ENCODE measurements around the gene CPN1. TPM values are rescaled to one million over a fixed set of nuclear protein-coding genes. Genes with fewer than 3 reads are reported as not detected.

The CPN1 gene
- total and polyA plus RNA-seq, 10 of the 15 experiments (the other 5 are each of a cell fraction or from before 2014, with no cell fraction given): 0.03 to 0.10 TPM; not detected in 8

DNA sequence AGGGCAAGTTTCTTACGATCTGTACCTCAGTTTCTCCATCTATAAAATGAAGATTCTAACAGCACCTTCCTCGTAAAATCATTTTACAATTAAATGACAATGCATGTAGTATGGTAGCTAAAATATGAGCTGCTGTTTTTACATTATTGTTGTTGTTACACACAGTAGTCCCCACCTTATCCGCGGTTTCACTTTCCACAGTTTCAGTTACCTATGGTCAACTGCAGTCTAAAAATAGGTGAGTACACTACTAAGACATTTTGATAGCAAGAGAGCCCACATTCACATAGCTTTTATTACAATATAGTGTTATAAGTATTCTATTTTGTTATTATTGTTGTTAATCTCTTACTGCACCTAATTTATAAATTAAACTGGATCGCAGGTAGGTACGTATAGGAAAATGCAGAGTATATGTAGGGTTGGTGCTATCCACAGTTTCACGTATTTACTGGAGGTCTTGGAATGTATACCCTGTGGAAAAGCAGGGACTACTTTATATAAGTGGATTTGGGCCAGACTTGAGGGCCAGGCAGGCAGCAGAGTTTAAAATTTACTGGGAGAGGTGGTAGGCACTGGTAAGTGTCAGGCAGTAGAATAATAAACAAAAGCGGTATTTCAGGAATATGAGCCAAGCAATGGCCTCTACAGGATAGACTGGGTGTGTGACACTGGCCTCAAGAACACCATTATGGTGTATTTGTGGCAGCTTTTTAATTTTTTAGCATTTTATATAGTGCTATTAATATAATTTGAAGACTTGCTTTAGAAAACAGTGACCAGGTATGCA lies 82.2 kb downstream of the CPN1 start:
- Histone ChIP-seq H4K20me1 (ENCODE audit: control insufficient read depth, insufficient read depth) (peaks cover 4% of the 10 kb centered on the region; the same call in 1 of the 2 replicates), H3K4me1 (ENCODE audit: control insufficient read depth, insufficient read depth, low read length) (peaks cover 31% of the 10 kb centered on the region), H3K4me2 (ENCODE audit: control insufficient read depth, insufficient read depth) (peak overlapping the region; percentile 28; the same call in 1 of the 2 replicates), H3K79me2 (ENCODE audit: control insufficient read depth, insufficient read depth, low read length) (peaks cover 96% of the 10 kb centered on the region), H3K36me3 (ENCODE audit: control insufficient read depth in 2 of 2, insufficient read depth in 2 of 2, low read length in 1 of 2) (peaks cover 0 to 20% of the 10 kb centered on the region in 2 experiments; a peak in 1 of 4 replicates), H3K4me3 (no peak overlapping the region), H3K9ac (ENCODE audit: control insufficient read depth, insufficient read depth, low read length) (no peak overlapping the region), H3K27ac (ENCODE audit: control insufficient read depth, insufficient read depth) (no peak overlapping the region), H3K27me3 (replicated peaks in 1 of 2; ENCODE audit: control insufficient read depth in 2 of 2, insufficient read depth in 2 of 2, low read length in 1 of 2) (no peaks in the 10 kb centered on the region), H2AFZ (ENCODE audit: control insufficient read depth, low read depth, low read length) (no peak overlapping the region), H3K9me3 (replicated peaks; ENCODE audit: control insufficient read depth, insufficient read depth, low read length) (no peaks in the 10 kb centered on the region; the same call in 1 of the 3 replicates)
- intact Hi-C loops (cut with micrococcal nuclease; ENCODE audit: unreplicated experiment) (no loop called here), in situ Hi-C loops (cut with MboI) (no loop called here)
- ChIA-PET CTCF (interaction anchor here (0.8 to 11.3 kb wide), 5 partner anchors 8 to 246 kb away, joined by 3 to 116 read pairs (median 4); partner anchors contain the start of gene DNMBP), RAD21 (ENCODE audit: unreplicated experiment) (interaction anchor here (0.7 to 1.6 kb wide), 2 partner anchors 17 to 46 kb away, joined by 3 read pairs; no protein-coding TSS in a partner anchor), SMC1A (ENCODE audit: uncharacterized antibody, unreplicated experiment) (interaction anchor here (0.8 to 26.2 kb wide), 6 partner anchors 9 to 47 kb away, joined by 3 to 531 read pairs (median 4); no protein-coding TSS in a partner anchor), POLR2A (interaction anchor here (0.6 to 7.3 kb wide), 6 partner anchors 7 to 23 kb away, joined by 3 to 88 read pairs (median 4); partner anchors contain the start of gene DNMBP)
- 99% methylated on average over 8 of the region's 8 CpGs for WGBS (ENCODE audit: insufficient coverage, insufficient replicate concordance, low lambda C conversion rate, missing lambda C conversion rate)
- TF ChIP-seq HDAC6 (IDR thresholded peaks at IDR 0.05; ENCODE audit: unreplicated experiment) (no peak), KDM1A (IDR thresholded peaks at IDR 0.05; ENCODE audit: borderline replicate concordance) (no peak), ZZZ3 (IDR thresholded peaks at IDR 0.05; ENCODE audit: control insufficient read depth, insufficient read length, low read depth) (no peak), EP300 (IDR thresholded peaks at IDR 0.05; ENCODE audit: borderline replicate concordance in 1 of 2, control insufficient read depth in 1 of 2, low read depth in 2 of 2, low read length in 2 of 2) (no peak), RUNX3 (IDR thresholded peaks at IDR 0.05; ENCODE audit: low read length) (peak; percentile 19; the same call in 1 of the 2 replicates), KAT2A (conservative IDR thresholded peaks at IDR 0.05; ENCODE audit: control insufficient read depth, low read depth, low read length) (no peak), TCF7 (IDR thresholded peaks at IDR 0.05; ENCODE audit: borderline replicate concordance) (no peak)
- TF ChIP-seq, protein P1, sequence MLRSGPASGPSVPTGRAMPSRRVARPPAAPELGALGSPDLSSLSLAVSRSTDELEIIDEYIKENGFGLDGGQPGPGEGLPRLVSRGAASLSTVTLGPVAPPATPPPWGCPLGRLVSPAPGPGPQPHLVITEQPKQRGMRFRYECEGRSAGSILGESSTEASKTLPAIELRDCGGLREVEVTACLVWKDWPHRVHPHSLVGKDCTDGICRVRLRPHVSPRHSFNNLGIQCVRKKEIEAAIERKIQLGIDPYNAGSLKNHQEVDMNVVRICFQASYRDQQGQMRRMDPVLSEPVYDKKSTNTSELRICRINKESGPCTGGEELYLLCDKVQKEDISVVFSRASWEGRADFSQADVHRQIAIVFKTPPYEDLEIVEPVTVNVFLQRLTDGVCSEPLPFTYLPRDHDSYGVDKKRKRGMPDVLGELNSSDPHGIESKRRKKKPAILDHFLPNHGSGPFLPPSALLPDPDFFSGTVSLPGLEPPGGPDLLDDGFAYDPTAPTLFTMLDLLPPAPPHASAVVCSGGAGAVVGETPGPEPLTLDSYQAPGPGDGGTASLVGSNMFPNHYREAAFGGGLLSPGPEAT (IDR thresholded peaks at IDR 0.05; ENCODE audit: low read depth): no peak
- ATAC-seq (no peak), DNase-seq (ENCODE audit: low read depth, low spot score) (no peak), FAIRE-seq (no peak)
- BruUV-seq (replicated peaks): no TSS peak

Measured in GM12878 (cell line).